HepG2 (cell line): Measurements from ENCODE around the gene CDH22. TPM values are rescaled to one million over a fixed set of nuclear protein-coding genes. Genes with fewer than 3 reads are reported as not detected.

Experiments used
- ATAC-seq: fragments of 200-7000 bp; cut with Tn5 transposase; 3 replicates; pipeline ENCODE4 v1.9.1; 2020; ENCODE audit warnings: mild to moderate bottlenecking, moderate library complexity
- BruUV-seq: library from RNA; stranded (reverse); fragments of 400-500 nt; replicated peaks from 2 replicates; lab custom pipeline; 2021; lab: Mats Ljungman, UMichigan
- CTCF ChIA-PET: fragments of 300-600 bp; formaldehyde crosslinking; extraction: SDS; loops from one replicate; lab custom pipeline; 2021; ENCODE audit warnings: low total read pairs, inconsistent platforms, low intra/inter-chr PET ratio; lab: Yijun Ruan, JAX
- POLR2A ChIA-PET: fragments of 350-600 bp; sonication (Branson Sonifier 250); formaldehyde crosslinking; loops from one replicate; lab custom pipeline; 2020; ENCODE audit warnings: antibody characterized with exemption, inconsistent platforms; lab: Yijun Ruan, JAX
- DNase-seq: peaks from one replicate; pipeline ENCODE4 v3.0.0-alpha.2; 2015; ENCODE audit warnings: low spot score
- FAIRE-seq: peaks from 3 replicates; lab custom pipeline; 2011; peaks lifted over from hg19 to GRCh38; lab: Jason Lieb, UNC
- H2AFZ ChIP-seq: one replicate; pipeline ENCODE4 v1.6.1; 2011; ENCODE audit warnings: low read length, inconsistent platforms
- H3K27ac ChIP-seq: fragments of 300-600 bp; 3 replicates; pipeline ENCODE4 v1.8.0; 2011; ENCODE audit warnings: mixed run types, mild to moderate bottlenecking, mixed read lengths, low read length, inconsistent platforms; ENCODE audit not compliant: insufficient read depth; ENCODE audit errors: extremely low read length
- H3K27me3 ChIP-seq, 2 experiments: fragments of 200-600 bp in 1 of 2; 2 replicates in 1 of 2; 3 replicates in 1 of 2; pipeline versions ENCODE4 v1.6.0 to v1.8.0; 2011; ENCODE audit warnings: low read length in 2 of 2, mild to moderate bottlenecking in 2 of 2, moderate library complexity in 2 of 2, inconsistent platforms in 1 of 2; ENCODE audit not compliant: insufficient read depth in 2 of 2, control insufficient read depth in 1 of 2
- H3K36me3 ChIP-seq, 2 experiments: fragments of 200-600 bp in 1 of 2; replicated peaks in 1 of 2; 2 replicates in 1 of 2; 3 replicates in 1 of 2; pipeline versions ENCODE4 v1.5.1 to v1.8.0; 2011; ENCODE audit warnings: low read length in 2 of 2, inconsistent platforms in 1 of 2; ENCODE audit not compliant: insufficient read depth in 2 of 2, control insufficient read depth in 1 of 2
- H3K4me1 ChIP-seq: 2 replicates; pipeline ENCODE4 v1.5.1; 2012; ENCODE audit warnings: low read length, inconsistent platforms; ENCODE audit not compliant: insufficient read depth
- H3K4me2 ChIP-seq: 2 replicates; pipeline ENCODE4 v1.6.0; 2011; ENCODE audit warnings: low read depth, low read length, inconsistent platforms
- H3K4me3 ChIP-seq, 3 experiments: fragments of 200-600 bp in 1 of 3; sonication (generic), shearing (Covaris generic) in 1 of 3; replicated peaks in 1 of 3; 2 replicates each; pipeline ENCODE4 v1.5.1; 2011 to 2016; ENCODE audit warnings: low read length in 3 of 3, inconsistent platforms in 2 of 3, low read depth in 2 of 3, mild to moderate bottlenecking in 2 of 3, control low read depth in 1 of 3, mixed read lengths in 1 of 3; ENCODE audit not compliant: insufficient read depth in 1 of 3
- H3K79me2 ChIP-seq: one replicate; pipeline ENCODE4 v1.6.1; 2011; ENCODE audit warnings: low read length, inconsistent platforms; ENCODE audit not compliant: insufficient read depth
- H3K9ac ChIP-seq: 2 replicates; pipeline ENCODE4 v1.6.0; 2011; ENCODE audit warnings: mild to moderate bottlenecking, low read depth, low read length, inconsistent platforms; ENCODE audit not compliant: insufficient read depth
- H3K9me3 ChIP-seq: 2 replicates; pipeline ENCODE4 v1.5.1; 2012; ENCODE audit warnings: mild to moderate bottlenecking, low read length
- H4K20me1 ChIP-seq: 2 replicates; pipeline ENCODE4 v1.6.0; 2011; ENCODE audit warnings: inconsistent platforms, mild to moderate bottlenecking, low read length, moderate library complexity; ENCODE audit not compliant: insufficient read depth
- ERF ChIP-seq: IDR thresholded peaks from 2 replicates; pipeline ENCODE4 v1.6.1; 2018; ENCODE audit warnings: missing biosample characterization, missing genetic modification reagents
- HOXA7 ChIP-seq: sonication (generic); formaldehyde crosslinking; IDR thresholded peaks from 2 replicates; pipeline ENCODE4 v1.8.1; 2022; ENCODE audit warnings: mild to moderate bottlenecking, missing genetic modification reagents, moderate library complexity
- NFYB ChIP-seq: sonication (generic); formaldehyde crosslinking; IDR thresholded peaks from 2 replicates; pipeline ENCODE4 v1.4.0; 2020; ENCODE audit warnings: missing genetic modification reagents
- PHF20 ChIP-seq: sonication (generic); formaldehyde crosslinking; IDR thresholded peaks from 2 replicates; pipeline ENCODE4 v1.5.0; 2020; ENCODE audit warnings: mild to moderate bottlenecking, missing genetic modification reagents
- RCOR2 ChIP-seq: IDR thresholded peaks from 2 replicates; pipeline ENCODE4 v1.6.1; 2016; ENCODE audit warnings: missing biosample characterization, missing genetic modification reagents
- REXO4 ChIP-seq: sonication (generic); formaldehyde crosslinking; IDR thresholded peaks from 2 replicates; pipeline ENCODE4 v1.8.0; 2022; ENCODE audit warnings: missing genetic modification reagents, mild to moderate bottlenecking, borderline replicate concordance
- TMF1 ChIP-seq: sonication (generic); formaldehyde crosslinking; IDR thresholded peaks from 2 replicates; pipeline ENCODE4 v1.8.1; 2022; ENCODE audit warnings: low read depth, missing genetic modification reagents
- ZFYVE20 ChIP-seq: sonication (generic); formaldehyde crosslinking; IDR thresholded peaks from 2 replicates; pipeline ENCODE4 v1.8.0; 2023; ENCODE audit warnings: low read depth, mild to moderate bottlenecking, moderate library complexity, missing genetic modification reagents, borderline replicate concordance
- ZMAT3 ChIP-seq: sonication (generic); formaldehyde crosslinking; conservative IDR thresholded peaks from 2 replicates; pipeline ENCODE4 v1.7.0; 2021; ENCODE audit warnings: missing genetic modification reagents
- ZNF337 ChIP-seq: sonication (generic); formaldehyde crosslinking; IDR thresholded peaks from 2 replicates; pipeline ENCODE4 v1.5.1; 2020; ENCODE audit warnings: missing genetic modification reagents, low read depth, mild to moderate bottlenecking, borderline replicate concordance
- ZSCAN21 ChIP-seq: sonication (generic); formaldehyde crosslinking; IDR thresholded peaks from 2 replicates; pipeline ENCODE4 v1.8.0; 2022; ENCODE audit warnings: mild to moderate bottlenecking, missing genetic modification reagents, moderate library complexity, borderline replicate concordance
- WGBS: methylation state at CpG from one replicate; pipeline ENCODE4 v1.1.6; 2017; ENCODE audit warnings: low lambda C conversion rate; 5-methylcytosine and 5-hydroxymethylcytosine counted together
- in situ Hi-C: cut with HindIII; loops from 2 replicates; pipeline ENCODE4 v1.10.0; 2017; ENCODE audit warnings: low pct_unique_long_range_greater_than_20kb; ENCODE audit not compliant: extremely low pct_ligation_motif_present
- intact Hi-C: fragments of 100-400 bp; cut with micrococcal nuclease; formaldehyde crosslinking; loops from one replicate; pipeline ENCODE4 v1.10.0; 2022; ENCODE audit not compliant: unreplicated experiment
- polyA plus RNA-seq, 8 experiments: library from polyadenylated mRNA; depleted of rRNA in 3 of 8; stranded (reverse) in 7 of 8; unstranded in 1 of 8; fragments of >200 nt; fragmentation: Illumina TruSeq in 4 of 8; extraction: Trizol in 4 of 8; gene quantifications; 2 replicates each; pipeline versions ENCODE4 v1.2.1 to v1.2.3, GENCODE V29; 2011 to 2016; ENCODE audit warnings: low read depth in 4 of 8, missing spikeins in 1 of 8, mixed read lengths in 1 of 8; ENCODE audit not compliant: insufficient read depth in 1 of 8
- total RNA-seq, 5 experiments: library from RNA; depleted of rRNA; stranded (reverse); fragments of >200 nt; fragmentation: Illumina TruSeq; extraction: Trizol; gene quantifications; 2 replicates each; pipeline ENCODE4 v1.2.3, GENCODE V29; 2016; ENCODE audit warnings: low read depth in 1 of 5
- TF ChIP-seq, protein P1 (sequence below): sonication (generic); formaldehyde crosslinking; IDR thresholded peaks from 2 replicates; pipeline ENCODE4 v1.5.1; 2020; ENCODE audit warnings: missing genetic modification reagents, mild to moderate bottlenecking, borderline replicate concordance
- TF ChIP-seq, protein P2 (sequence below): sonication (generic); formaldehyde crosslinking; IDR thresholded peaks from 2 replicates; pipeline ENCODE4 v1.8.1; 2023; ENCODE audit warnings: missing genetic modification reagents, inconsistent platforms, borderline replicate concordance
- TF ChIP-seq, protein P3 (sequence below): IDR thresholded peaks from 2 replicates; pipeline ENCODE4 v1.6.1; 2016; ENCODE audit warnings: missing biosample characterization, missing genetic modification reagents, low read depth

Gene CDH22
- total and polyA plus RNA-seq, 2 of the 13 experiments (the other 11 are each of a cell fraction or from before 2014, with no cell fraction given): not detected

DNA sequence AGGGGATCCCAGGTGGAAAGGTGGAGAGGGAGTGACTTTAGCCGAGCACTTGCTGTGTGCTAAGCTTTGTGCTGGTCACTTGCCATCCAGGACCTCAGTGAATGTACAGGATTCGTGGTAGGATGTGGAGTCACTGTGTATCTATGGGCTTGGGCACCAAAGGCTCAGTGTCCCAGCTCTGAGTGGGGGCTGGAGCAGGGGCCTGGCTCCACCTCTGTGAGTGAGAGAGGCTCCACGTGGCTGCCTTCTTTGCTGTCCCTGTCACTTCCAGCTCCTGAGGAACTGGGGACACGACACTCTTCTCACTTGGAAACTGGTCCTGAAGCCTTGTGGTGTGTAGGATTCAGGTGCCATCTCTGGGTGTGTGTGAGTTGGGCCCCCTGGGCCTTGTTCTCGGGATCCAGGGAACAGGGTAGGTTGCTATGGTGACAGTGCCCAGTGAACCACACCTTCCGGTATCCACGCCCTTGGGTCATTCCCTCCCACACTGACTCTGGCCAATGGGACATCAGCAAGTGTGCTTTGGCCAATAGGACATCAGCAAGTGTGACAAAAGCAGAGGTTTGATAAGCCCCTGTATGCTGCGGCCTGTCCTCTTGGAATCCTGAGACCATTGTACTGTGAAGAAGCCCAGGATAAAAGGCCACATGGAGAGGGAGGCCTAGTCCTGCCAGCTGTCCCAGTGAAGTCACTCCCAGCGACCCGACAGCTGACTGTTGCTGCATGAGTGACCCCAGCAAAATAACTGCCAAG lies 87.7 kb downstream of the CDH22 start:
- ChIA-PET POLR2A (no interaction called here), CTCF (no interaction called here)
- DNase-seq (no peak), ATAC-seq (no peak), FAIRE-seq (no peak)
- H3K4me1 ChIP-seq: no peaks in the 10 kb centered on the region
- no peak overlapping the region for H3K4me2 ChIP-seq
- no peak overlapping the region for H2AFZ ChIP-seq
- H3K27ac ChIP-seq: no peak overlapping the region
- WGBS: 18% methylated on average over 10 of the region's 10 CpGs
- H3K9me3 ChIP-seq: no peaks in the 10 kb centered on the region
- no peaks in the 10 kb centered on the region for H4K20me1 ChIP-seq
- H3K36me3 ChIP-seq: no peaks in the 10 kb centered on the region
- peaks cover 6 to 40% of the 10 kb centered on the region in 2 experiments; a peak in 3 of 5 replicates for H3K27me3 ChIP-seq
- in situ Hi-C loops (no loop called here), intact Hi-C loops (no loop called here)
- no peak overlapping the region for H3K9ac ChIP-seq
- H3K79me2 ChIP-seq: no peaks in the 10 kb centered on the region
- BruUV-seq: no TSS peak
- no peak overlapping the region for H3K4me3 ChIP-seq
- no peak for TF ChIP-seq RCOR2 (CRISPR knock-in tag)
- TF ChIP-seq PHF20 (CRISPR knock-in tag): no peak
- TF ChIP-seq REXO4 (CRISPR knock-in tag): no peak
- TF ChIP-seq ZSCAN21 (CRISPR knock-in tag): no peak
- no peak for TF ChIP-seq HOXA7
- TF ChIP-seq ZFYVE20: no peak
- TF ChIP-seq, protein P1, sequence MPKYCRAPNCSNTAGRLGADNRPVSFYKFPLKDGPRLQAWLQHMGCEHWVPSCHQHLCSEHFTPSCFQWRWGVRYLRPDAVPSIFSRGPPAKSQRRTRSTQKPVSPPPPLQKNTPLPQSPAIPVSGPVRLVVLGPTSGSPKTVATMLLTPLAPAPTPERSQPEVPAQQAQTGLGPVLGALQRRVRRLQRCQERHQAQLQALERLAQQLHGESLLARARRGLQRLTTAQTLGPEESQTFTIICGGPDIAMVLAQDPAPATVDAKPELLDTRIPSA (CRISPR knock-in tag): no peak
- no peak for TF ChIP-seq ZMAT3 (CRISPR knock-in tag)
- no peak for TF ChIP-seq ZNF337
- TF ChIP-seq NFYB (CRISPR knock-in tag): no peak
- TF ChIP-seq, protein P2, sequence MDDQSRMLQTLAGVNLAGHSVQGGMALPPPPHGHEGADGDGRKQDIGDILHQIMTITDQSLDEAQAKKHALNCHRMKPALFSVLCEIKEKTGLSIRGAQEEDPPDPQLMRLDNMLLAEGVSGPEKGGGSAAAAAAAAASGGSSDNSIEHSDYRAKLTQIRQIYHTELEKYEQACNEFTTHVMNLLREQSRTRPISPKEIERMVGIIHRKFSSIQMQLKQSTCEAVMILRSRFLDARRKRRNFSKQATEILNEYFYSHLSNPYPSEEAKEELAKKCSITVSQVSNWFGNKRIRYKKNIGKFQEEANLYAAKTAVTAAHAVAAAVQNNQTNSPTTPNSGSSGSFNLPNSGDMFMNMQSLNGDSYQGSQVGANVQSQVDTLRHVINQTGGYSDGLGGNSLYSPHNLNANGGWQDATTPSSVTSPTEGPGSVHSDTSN (CRISPR knock-in tag): no peak
- TF ChIP-seq, protein P3, sequence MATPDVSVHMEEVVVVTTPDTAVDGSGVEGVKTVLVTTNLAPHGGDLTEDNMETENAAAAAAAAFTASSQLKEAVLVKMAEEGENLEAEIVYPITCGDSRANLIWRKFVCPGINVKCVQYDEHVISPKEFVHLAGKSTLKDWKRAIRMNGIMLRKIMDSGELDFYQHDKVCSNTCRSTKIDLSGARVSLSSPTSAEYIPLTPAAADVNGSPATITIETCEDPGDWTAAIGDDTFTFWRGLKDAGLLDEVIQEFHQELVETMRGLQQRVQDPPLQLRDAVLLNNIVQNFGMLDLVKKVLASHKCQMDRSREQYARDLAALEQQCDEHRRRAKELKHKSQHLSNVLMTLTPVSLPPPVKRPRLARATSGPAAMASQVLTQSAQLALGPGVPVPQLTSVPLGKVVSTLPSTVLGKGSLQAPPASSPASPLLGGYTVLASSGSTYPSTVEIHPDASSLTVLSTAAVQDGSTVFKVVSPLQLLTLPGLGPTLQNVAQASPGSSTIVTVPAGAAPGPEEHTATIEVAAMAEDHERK (CRISPR knock-in tag): no peak
- TF ChIP-seq TMF1: no peak
- TF ChIP-seq ERF (CRISPR knock-in tag): no peak
